A549 (cell line): ENCODE results near the gene RYR3.

Source experiments
- CTCF ChIP-seq: fragments of >200 bp; sonication (Bioruptor Twin); formaldehyde crosslinking; IDR thresholded peaks from 3 replicates; pipeline ENCODE4 v1.5.1; 2016
- ELK1 ChIP-seq: fragments of 150-350 bp; IDR thresholded peaks from 2 replicates; pipeline ENCODE4 v1.6.1; 2014; ENCODE audit warnings: low read depth, mild to moderate bottlenecking, low read length
- FOSB ChIP-seq: fragments of 250-450 bp; sonication (Bioruptor Pico); IDR thresholded peaks from 2 replicates; pipeline ENCODE4 v1.5.0; 2020; ENCODE audit warnings: mild to moderate bottlenecking, moderate library complexity
- HOXB5 ChIP-seq: fragments of 250-450 bp; sonication (Bioruptor Pico); IDR thresholded peaks from 2 replicates; pipeline ENCODE4 v1.5.0; 2020; ENCODE audit warnings: mild to moderate bottlenecking, moderate library complexity
- KDM1A ChIP-seq: fragments of 200-600 bp; sonication (generic); IDR thresholded peaks from 2 replicates; pipeline ENCODE4 v1.6.1; 2016; ENCODE audit warnings: low read depth, mild to moderate bottlenecking
- POLR2A ChIP-seq: IDR thresholded peaks from 2 replicates; pipeline ENCODE4 v1.6.1; 2012; ENCODE audit warnings: mild to moderate bottlenecking, low read length
- POLR2AphosphoS2 ChIP-seq: conservative IDR thresholded peaks from 2 replicates; pipeline ENCODE4 v1.6.1; 2012; ENCODE audit warnings: low read length, improper control_type of control experiment, inconsistent platforms
- RAD21 ChIP-seq, 2 experiments: fragments of >200 bp in 1 of 2; sonication (Bioruptor Twin) in 1 of 2; formaldehyde crosslinking in 1 of 2; IDR thresholded peaks in 1 of 2; conservative IDR thresholded peaks in 1 of 2; 2 replicates in 1 of 2; 3 replicates in 1 of 2; pipeline ENCODE4 v1.6.1; 2012 to 2018; ENCODE audit warnings: inconsistent platforms in 1 of 2
- SMC3 ChIP-seq: fragments of >200 bp; sonication (Bioruptor Twin); formaldehyde crosslinking; IDR thresholded peaks from 3 replicates; pipeline ENCODE4 v1.6.1; 2018; ENCODE audit warnings: inconsistent platforms
- TP53 ChIP-seq: fragments of 250-450 bp; sonication (Bioruptor Pico); IDR thresholded peaks from 2 replicates; pipeline ENCODE4 v1.5.0; 2021; ENCODE audit warnings: mild to moderate bottlenecking, moderate library complexity

GRCh38 chr15:33699691-33700447 is 389.1 kb downstream of the RYR3 start:
- no peak for TF ChIP-seq HOXB5 (CRISPR knock-in tag)
- no peak for TF ChIP-seq CTCF
- no peak for TF ChIP-seq POLR2A
- 0 out of 5 replicates have a peak, but pooled peaks of 1 of the 2 experiments have one; percentile 14 for TF ChIP-seq RAD21 (conservative IDR thresholded peaks at IDR 0.05 in 1 of 2, IDR thresholded peaks at IDR 0.05 in 1 of 2)
- no peak for TF ChIP-seq KDM1A
- no peak for TF ChIP-seq POLR2AphosphoS2
- no peak for TF ChIP-seq FOSB (CRISPR knock-in tag)
- TF ChIP-seq TP53 (CRISPR knock-in tag): no peak
- TF ChIP-seq SMC3: no peak
- TF ChIP-seq ELK1: no peak
